ENCODE results near the gene SUMF1.
A peak's percentile ranks its signal among the peaks of the same experiment; 100 is the strongest.

SUMF1 gene

DNA sequence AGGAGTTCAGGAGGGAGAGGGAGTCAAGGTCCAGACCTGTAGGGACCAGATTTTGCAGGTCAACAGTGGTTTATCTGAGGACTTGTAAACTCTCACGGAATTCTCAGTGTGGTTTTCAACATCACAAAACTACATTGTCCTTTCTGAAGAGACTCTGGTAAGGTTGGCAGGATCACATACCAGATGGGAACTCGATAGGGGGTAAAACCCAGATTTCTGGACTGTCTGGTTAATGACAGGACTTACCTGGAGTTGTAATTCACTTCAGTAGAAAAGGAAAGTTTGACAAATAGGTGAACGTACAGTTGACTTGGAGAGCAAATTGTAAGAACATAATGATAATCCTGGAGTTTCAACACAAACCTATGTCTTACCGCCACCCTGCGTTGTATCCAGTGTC is 31.4 kb upstream of the SUMF1 start:
- DNase-seq = no peak
- intact Hi-C loops (cut with DNase I) = loop anchor here (10.0 kb wide), 2 partner anchors 86 to 136 kb away; no protein-coding TSS in a partner anchor

DNA sequence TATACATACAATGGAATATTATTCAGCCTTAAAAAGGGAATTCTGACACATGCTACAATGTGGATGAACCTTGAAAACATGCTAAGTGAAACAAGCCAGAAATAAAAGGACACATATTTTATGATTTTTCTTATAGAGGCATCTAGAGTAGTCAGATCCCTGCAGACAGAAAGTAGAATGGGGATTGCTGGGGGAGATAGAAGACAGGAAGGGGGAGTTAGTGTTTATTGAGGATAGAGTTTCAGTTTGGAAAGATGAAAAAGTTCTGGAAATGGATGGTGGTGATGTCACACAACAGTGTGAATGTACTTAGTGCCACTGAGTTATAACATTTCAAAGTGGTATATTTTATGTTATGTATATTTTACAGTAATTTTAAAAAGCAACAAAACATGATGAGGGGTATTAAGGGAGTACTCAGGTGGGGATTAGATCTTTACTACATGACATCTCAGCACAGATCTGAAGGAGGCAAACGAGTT is 30.8 kb upstream of the SUMF1 start:
- intact Hi-C loops (cut with DNase I) = loop anchor here (10.0 kb wide), 2 partner anchors 87 to 137 kb away; no protein-coding TSS in a partner anchor

DNA sequence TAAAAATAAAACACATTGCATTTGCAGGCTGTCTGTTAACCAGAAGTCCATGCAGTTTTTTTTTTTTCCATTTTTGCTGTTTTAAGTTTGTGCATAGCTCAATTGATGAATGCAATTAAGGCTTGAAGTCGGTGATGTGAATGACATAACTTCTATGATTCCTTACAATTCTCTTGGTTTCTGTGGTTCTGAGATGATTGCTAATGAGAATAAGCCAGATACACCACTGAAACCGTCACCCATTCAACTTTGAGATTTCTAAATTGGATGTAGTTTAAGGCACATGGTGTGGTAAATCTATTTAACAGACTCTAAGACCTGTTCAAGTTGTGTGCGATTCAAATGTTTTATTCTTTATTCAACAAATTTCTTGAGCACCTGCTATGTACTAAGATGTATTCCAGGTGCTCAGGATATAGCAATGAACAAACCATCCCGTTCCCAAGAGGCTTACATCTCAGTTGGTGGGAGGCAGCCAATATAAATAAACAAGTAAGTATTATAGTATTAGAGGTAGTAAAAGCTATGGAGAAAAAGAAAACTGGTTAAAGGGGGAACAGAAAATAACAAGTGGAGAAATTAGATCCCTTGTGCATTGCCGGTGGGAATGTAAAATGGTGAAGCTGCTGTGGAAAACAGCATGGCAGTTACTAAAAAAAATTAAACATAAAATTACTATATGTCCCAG is 30.1 kb upstream of the SUMF1 start:
- intact Hi-C loops (cut with DNase I) = loop anchor here (10.0 kb wide), 2 partner anchors 88 to 138 kb away; no protein-coding TSS in a partner anchor
- DNase-seq = no peak

More for the DNA sequence above, 30.8 kb upstream of the SUMF1 start:
- DNase-seq = no peak

DNA sequence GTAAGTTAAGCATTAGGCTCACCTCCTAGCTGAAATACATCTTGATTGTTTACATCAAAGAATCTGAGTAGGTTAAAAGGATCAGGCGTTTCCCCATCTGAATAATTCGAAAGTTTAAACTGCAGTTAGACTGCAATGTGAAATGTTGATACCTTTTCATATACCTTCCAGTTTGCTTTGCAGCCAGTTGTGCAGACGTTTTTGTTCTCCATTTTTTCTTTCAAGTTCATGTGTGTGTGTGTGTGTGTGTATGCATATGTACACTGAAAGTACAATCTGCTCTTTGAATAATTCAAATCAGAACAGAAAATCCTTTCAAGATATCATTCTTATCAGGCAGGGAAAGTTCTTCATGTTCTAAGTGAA is 29.0 kb upstream of the SUMF1 start:
- DNase-seq = no peak
- intact Hi-C loops (cut with DNase I) = loop anchor here (10.0 kb wide), 2 partner anchors 89 to 139 kb away; no protein-coding TSS in a partner anchor

DNA sequence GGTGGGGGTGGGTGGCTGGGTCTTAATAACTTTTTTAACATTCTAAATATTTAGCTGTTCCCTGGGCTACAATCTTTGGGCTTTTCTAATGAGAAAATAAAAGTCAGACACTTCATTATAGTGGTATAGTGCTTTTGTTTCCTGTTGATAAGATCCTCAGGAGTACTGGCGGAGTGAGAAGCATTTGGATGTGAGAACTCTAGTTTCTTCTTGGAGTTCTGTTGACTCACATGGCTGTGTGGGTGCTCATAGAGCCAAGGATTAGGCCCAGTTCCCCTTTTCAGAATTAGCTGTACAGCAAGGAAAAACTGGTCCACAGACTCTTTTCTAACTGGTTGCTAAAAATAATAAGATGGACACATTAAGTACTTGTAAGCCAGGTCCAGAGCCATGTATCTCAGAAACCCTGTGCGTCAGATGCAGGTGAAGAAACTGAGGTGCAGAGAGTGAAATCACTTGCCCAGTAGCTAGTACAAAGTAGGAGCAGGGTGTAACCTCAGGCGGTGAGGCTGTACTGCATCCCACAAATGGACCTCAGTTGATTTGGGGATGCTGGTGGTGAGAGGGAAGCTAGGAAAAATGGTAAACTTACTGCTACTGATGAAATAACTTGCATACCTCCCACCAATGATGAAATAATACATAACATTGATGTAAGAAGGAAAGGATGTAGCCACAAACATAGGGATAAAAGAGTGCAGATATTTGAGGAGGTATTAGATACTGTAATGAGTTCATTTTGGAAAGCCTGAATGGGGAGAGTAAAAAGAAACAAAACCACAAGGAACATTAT is 28.4 kb upstream of the SUMF1 start:
- intact Hi-C loops (cut with DNase I) = loop anchor here (10.0 kb wide), 2 partner anchors 89 to 139 kb away; no protein-coding TSS in a partner anchor
- no peak for DNase-seq

DNA sequence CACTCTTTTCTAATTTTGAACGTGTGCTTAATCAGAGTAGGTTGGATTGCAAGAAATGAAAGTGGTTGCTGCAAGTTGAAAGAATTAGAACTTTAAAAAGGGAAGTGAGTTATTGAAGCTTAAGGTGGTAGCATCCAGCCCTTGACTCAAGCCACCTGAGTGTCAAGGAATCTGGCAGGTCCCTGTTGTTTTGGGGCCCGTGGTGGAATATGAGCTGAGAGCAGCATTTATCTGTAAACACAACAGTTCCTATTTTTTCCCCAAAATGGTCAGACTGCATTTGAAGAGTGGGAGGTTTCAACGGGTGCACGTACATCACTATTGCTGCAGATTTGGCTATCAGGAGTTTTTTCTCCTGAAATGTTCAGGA is 27.8 kb upstream of the SUMF1 start:
- intact Hi-C loops (cut with DNase I) = loop anchor here (10.0 kb wide), 2 partner anchors 90 to 140 kb away; no protein-coding TSS in a partner anchor

DNA sequence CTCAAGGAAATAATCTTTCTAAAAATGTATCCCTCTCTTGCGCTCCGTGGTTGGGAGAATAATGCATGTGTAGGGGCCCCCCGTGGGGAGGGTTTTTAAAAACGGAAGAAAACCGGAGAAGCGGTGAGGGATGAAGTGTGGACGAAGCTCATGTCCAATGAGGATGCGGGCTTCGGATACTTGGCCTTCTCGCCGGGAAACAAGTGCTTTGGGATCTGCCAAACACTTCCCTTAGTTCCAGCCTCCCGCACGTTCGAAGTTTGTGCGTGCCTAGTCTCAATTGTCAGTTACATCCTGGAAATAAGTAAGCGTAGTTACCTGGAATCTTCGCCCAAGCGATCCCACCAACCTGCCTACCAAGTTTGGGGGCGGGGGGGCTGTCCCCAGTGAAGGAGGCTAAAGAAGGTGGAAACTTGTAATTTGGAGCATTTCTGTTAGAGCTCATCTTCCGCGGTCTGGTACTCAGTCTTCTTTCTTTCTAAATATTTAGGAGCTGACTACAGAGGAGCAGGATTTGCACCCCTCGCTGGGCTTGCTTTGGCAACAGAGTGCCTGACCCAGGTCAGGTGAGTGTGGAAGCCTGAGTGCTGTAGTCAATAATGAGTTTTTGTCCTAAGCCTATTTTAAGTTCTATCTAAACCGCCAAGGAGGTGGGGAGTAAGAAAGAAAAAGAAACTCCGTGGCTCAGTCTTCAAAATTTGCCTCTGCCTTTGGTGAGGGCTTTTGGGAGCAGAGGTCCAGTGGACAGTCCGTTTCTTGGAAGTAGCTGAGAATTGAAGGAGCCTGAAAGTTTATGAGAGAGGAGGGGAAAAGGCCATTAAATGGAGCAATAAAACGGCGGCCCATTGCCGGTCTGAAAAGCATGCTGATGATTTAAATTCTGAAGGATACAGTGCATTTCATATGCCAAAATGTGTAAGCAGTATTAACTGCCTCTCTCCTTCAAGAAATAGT is 27.1 kb upstream of the SUMF1 start:
- intact Hi-C loops (cut with DNase I) = loop anchor here (2.0 to 10.0 kb wide), 3 partner anchors 27 to 141 kb away; partner anchors contain the start of gene SUMF1
- DNase-seq = peak in 8 of 10 donors; percentile 11 to 85 (median 44)

More for the DNA sequence above, 27.8 kb upstream of the SUMF1 start:
- DNase-seq = no peak

DNA sequence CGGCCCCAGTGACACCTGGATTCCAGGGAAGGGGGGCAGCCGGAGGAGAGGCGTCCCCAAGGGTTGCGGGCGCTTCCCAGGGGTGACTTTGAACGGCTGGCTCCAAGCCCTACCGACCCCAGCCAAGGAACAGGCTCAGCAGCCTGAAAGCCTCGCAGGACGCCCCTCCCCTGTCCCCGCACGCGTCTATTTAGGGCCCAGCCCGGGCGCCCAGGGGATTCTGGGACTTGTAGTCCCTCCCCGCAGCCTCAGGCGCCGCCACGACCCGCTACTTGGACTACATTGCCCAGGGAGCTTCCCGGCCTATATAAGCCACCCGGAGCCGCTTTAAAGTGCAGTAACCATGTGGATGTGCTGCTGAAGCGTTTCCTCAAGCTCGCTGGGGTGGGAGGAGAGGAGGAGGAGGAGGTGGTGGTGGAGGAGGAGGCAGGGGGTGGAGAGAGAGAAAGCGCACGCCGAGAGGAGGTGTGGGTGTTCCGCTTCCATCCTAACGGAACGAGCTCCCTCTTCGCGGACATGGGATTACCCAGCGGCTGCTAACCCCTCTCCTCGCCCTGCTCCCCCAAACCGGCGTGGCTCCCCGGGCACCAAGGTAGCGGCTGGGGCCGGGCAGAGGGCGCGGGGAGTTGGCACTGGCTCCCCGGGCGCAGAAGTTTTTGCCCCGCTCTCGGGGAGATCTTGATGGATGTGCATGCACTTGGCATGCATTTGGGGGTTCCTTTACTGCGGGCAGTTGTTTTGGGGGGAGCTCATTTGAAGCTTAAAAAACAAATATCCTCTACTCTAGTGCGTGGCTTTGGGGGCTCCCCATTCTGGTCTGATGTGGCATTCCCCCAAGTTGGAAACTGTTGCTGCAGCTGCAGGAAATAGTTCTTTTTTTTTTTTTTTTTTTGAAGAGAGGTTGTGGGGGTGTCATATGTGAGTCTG is 26.2 kb upstream of the SUMF1 start, which contains the start of gene ITPR1:
Gene ITPR1, plus strand, starts transcription at position 335 of the 927 bp plus-strand sequence. CDS start 23,144 bp downstream, outside the sequence.
- intact Hi-C loops (cut with DNase I) = loop anchor here (2.0 to 10.0 kb wide), 3 partner anchors 26 to 142 kb away; partner anchors contain the start of gene SUMF1
- DNase-seq = peak; percentile 91 to 100 (median 98)

DNA sequence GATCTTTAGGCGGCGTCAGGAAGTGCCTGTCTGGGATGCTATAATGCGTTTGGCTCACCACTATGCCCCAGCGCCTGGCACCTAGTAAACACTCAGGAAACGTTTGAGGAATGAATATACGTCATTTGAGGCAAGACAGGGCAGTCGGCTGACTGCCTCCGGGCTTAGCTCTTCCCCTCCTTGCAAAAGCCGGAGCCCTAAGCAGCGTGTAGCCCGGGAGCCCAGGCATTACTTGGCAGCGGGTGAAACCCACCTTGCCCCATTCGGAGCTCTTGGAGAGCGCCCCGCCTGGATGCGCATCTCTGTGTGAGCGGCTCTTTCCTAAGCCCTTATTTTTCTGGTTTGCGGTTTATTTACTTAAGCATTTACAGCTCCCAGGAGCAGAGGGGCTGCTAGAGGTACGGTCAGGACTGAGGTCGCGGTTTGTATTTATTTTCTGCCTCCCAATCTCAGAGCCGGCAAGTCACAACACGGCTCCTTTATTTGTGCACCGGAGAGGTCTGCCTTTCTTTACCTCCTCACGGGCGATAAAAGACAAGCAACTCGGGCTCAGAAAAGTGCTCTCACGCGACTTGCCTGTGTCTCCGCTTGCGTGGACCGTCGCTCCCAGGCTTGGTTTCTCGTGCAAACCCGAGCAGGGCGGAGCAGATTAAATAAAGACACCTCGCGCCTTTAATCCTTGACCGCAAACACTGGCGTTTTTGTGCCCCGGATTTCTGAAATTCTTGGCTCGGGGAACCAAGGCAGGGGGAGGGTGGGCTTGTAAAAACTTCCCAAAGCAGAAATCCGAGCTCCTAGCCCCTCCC is 25.3 kb upstream of the SUMF1 start:
- peak; percentile 16 to 91 (median 41) for DNase-seq
- intact Hi-C loops (cut with DNase I) = loop anchor here (2.0 to 10.0 kb wide), 3 partner anchors 26 to 142 kb away; partner anchors contain the start of gene SUMF1

DNA sequence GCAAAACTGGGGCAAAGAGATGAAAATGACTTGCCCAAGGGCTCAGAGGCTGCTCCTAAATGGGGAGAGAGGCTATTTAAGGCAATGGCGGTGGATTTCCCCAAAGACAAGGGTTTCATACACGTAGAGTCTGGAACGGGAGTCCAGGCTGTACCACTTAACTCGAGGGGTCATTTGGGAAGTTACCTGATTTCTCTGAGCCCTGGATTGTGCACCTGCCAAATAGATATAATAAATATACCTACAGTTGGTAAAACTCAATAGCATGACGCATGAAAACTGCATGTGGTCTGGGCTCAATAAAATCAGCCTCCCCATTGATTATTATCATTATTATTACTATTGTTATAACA is 24.8 kb upstream of the SUMF1 start:
- intact Hi-C loops (cut with DNase I) = loop anchor here (2.0 to 10.0 kb wide), 3 partner anchors 25 to 143 kb away; partner anchors contain the start of gene SUMF1
- DNase-seq = no peak

DNA sequence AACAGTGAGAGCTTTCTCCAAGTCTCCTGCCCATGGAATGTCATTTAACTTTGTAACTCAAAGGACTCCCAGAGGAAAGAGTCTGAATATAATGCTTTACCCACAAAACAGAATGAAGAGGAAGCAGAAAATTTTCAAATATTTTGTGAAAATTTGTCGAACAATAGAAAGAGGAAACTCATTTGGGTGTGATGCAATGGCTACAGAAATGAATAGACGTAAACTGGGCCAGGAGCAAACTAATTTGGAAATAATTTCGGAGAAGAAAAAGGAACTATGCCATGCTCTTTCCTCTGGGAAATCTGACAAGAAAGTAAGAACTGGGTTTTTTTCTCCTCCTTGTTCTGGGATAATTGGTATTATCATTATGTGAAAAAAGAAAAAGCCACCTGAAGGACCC is 11.2 kb upstream of the SUMF1 start:
- intact Hi-C loops (cut with DNase I) = no loop called here
- no peak for DNase-seq

DNA sequence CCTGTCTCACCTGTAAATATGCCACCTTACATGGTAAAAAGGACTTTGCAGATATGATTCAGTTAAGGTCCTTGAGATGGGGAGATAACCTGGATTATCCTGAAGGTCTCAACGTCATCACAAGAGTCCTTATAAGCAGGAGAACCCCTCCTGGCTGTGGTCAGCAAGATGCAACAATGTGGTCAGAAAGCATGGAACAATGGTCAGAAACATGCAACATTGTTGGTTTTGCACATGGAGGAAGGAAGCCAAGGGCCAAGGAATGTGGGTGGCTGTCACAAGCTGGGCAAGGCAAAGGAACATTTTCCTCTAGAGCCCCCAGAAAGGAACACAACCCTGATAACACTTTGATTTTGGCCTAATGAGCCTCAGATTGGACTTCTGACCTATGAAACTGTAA is 9.4 kb upstream of the SUMF1 start:
- intact Hi-C loops (cut with DNase I) = no loop called here
- no peak for DNase-seq

DNA sequence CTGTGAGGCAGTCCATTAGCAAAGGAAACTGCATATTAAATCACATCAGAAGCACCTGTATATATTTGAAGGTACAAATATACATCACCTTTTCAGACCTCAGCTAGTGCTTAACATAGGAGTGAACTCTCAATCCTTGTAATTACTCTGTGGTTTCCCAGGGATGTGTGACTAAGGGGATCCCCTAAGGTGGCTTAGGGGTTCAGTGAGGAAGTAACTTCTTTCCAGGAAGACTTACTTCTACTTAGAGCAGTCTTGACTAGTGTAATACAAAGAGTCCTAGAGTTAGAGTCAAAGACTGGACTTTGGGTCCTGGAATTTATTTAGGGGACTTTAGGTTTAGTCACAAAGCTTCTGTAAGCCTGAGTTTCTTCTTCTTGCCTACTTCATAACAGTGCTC is 8.7 kb upstream of the SUMF1 start:
- no peak for DNase-seq
- intact Hi-C loops (cut with DNase I) = no loop called here

DNA sequence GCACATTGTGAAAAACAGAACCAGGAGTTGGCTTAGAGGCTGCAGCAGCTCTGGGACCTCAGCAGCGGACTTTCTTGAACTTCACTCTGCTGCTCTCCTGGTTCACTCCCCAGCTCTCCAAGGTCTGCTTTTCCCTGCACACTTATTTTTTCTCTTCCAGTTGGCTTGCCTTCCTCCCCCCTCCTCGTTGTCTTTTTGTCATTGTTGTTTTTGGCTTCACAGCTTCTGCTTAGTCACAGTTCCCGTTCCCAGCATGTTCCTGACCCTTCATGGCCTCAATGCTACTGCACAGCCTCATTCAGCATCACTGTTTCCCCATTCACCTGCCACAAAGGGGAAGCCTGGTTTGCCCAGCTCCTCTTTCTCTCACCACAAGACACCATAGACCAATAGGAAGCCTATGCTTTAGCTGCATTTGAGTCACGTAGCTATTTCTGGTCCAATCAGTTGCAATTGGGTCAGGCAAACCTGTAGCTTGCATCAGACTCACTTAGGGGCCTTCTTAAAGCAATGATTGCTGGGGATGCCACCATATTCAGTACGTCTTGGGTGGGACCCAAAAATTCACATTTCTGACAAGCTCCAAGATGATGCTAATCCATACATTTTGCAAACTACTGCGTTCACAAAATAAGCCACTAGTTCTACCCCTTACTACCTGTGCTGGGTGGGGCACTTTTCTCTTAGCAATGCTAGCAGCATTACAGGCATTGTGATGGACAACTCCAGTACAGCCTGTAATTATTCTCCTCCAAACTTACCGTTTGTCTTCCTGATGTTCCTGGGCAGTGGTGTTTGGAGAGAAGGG is 7.8 kb upstream of the SUMF1 start:
- intact Hi-C loops (cut with DNase I) = no loop called here

DNA sequence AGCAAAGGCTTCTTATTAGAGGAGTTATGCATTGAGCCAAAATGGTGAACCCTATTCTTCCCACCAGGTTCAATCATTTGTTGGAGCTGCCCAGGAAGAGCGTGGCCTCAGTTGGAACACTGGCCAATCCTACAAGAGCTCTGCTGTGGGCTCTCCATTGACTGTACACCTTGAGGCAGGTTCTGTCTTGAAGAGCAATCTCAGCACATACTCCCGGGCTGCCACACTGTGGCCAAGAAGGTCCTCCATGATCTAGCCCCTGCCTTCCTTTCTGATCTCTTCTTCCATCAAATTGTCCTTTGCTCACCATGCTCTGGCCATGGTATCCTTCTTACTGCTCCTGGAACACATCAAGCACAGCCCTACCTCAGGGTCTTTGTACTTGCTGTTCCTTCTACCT is 5.7 kb upstream of the SUMF1 start:
- intact Hi-C loops (cut with DNase I) = no loop called here

More for the DNA sequence above, 7.8 kb upstream of the SUMF1 start:
- DNase-seq = no peak

DNA sequence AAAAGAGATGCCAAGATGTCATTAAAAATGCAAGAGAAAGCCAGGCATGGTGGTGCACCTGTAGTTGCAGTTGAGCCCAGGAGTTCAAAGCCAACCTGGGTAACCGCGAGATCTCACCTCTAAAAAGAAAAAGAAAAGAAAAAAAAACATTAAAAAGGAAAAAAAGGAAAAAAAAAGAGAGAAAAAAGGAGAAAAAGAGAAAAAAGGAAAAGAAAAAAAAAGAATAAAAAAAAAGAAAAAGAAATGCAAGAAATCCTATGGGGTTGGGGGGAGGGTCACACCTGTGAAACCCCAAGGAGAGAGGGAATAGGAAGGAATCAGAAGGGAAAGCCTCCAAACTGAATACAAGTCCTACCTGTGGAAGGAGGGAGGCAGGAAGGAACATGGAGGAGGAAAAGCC is 5.2 kb upstream of the SUMF1 start:
- intact Hi-C loops (cut with DNase I) = no loop called here

More for the DNA sequence above, 5.7 kb upstream of the SUMF1 start:
- DNase-seq = no peak

DNA sequence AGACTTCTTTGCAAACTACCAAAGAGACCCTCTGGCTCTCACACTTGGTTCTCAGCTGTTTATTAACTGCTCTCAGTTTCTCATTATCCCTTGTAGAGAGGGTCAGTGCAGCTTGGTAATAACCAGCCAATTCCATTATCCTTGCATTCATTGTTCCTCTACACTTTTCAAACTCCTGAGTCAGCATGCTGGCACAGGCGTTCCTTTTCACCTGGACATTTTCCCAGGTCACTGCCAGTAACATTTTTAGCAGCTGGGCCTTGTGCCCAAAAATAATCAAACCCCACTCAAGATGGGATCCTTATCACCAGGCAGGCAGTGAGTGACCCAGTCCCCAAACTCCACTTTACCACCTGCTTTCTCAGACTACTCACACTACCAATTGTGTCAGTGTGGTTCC is 4.8 kb upstream of the SUMF1 start:
- no peak for DNase-seq
- intact Hi-C loops (cut with DNase I) = no loop called here

More for the DNA sequence above, 5.2 kb upstream of the SUMF1 start:
- no peak for DNase-seq
